Umbilical cord (tissue), 2 donors: ENCODE measurements around the gene AGO4. TPM values are rescaled to one million over a fixed set of nuclear protein-coding genes. Genes with fewer than 3 reads are reported as not detected.
"Not testable (repeated sequence)": the region's sequence is repeated elsewhere in the genome, so short reads cannot be mapped to it uniquely, and the experiment has no call there.

Experiments used
- DNase-seq: peaks from one replicate; pipeline ENCODE4 v3.0.0-alpha.2; 2015; ENCODE audit warnings: low spot score
- total RNA-seq: library from RNA; depleted of rRNA; stranded (reverse); fragments of >200 nt; gene quantifications from one replicate; pipeline ENCODE4 v1.2.3, GENCODE V29; 2014; ENCODE audit warnings: low replicate concordance; ENCODE audit not compliant: insufficient read depth

Gene AGO4
- total RNA-seq, 1 donor from 2014 or later, result 25.3 TPM

DNA sequence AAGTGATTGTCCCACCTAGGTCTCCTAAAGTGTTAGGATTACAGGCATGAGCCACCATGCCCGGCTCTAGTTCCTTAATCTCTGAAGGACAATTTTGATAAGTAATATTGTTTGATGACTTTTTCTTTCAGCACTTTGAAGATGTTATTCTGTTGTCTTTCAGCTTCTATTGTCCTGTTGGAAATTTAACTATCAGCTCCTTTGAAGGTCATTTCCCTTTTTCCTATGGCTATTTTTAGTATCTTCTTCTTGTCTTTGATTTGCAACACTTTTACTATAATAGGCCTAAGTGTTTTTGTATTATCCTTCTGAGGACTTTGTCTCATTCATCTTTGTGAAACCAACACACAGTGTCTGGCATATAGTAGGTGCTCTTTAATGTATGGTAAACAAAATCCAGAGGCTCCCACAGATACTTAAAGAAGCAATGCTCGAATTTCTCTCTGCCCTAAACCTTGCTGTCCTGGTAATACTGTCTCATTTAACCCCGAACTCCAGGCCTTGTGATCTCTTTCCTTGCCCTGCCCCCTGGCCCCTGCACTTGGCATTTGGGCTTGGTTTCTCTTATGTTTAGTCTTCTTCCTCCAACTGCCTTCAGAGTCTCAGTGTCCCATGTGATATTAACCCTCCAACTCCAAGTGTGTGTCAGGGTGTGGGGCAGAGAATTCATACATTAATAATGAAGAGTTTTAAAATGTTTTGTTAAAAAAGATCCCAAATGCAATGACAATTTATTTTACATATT lies 56.2 kb downstream of the AGO4 start:
- DNase-seq, result no peak

- no peak for DNase-seq
Measured at GRCh38 chr1:35864813-35865212, 57.0 kb downstream of the AGO4 start.

DNA sequence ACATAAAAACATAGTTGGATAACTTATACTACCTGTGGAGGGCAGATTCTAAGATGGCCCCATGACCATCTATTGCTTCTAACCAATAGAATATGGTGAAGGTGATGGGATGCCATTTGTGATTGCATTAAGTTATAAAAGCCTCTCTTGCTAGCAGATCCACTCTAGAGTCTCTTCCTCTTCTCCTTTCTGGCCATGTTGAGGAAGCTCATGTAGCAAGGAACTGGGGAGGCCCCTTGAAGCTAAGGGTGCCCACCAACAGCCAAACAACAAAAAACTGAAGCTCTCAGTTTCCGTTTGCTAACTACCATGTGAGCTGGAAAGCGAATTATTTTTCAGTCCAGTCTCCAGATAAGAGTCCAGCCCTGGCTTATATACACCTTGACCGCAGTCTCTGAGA lies 59.2 kb downstream of the AGO4 start:
- DNase-seq, result no peak

- DNase-seq, result not testable (repeated sequence)
Measured at GRCh38 chr1:35869245-35869950, 61.6 kb downstream of the AGO4 start.

DNA sequence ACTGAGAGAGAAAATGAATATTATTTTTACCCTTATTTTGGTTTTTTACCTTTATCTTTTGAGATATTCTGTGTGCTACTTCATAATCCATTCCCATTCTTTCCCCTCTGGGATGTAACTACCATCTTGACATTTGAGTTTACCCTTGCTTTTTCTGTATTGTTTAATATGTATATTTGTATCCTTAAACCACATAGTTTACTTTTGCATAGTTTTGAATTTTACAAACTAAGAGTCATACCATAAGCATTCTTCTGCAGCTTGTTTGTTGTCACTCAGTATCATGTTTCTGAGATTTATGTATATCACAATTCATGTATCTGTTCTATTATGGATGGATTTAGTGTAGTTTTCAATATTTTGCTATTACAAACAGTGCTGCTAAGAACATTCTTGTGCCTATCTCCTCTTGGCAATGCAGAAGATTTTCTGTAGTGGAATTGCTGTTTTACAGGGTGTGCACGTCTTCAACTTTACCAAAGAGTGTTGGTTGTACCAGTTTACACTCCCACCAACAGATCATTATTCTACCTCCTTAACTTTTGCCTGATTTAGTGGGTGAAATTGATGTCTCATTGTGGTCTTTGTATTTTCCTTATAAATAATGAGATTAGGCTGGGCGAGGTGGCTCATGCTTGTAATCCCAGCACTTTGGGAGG lies 63.0 kb downstream of the AGO4 start:
- DNase-seq, result no peak

GRCh38 chr1:35873243-35873750 lies 65.5 kb downstream of the AGO4 start:
- DNase-seq, result no peak

DNA sequence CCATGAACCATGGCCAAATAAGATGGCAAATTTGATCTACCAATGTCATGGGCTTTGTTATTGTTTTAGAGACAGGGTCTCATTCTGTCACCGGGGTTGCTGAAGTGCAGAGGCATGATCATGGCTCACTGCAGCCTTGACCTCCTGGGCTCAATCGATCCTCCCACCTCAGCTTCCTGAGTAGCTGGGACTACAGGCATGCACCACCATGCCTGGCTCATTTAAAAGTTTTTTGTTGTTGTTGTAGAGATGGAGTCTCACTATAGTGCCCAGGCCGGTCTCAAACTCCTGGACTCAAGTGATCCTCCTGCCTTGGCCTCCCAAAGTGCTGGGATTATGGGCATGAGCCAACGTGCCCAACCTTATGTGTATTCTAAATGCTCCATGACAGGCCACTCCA lies 66.3 kb downstream of the AGO4 start:
- DNase-seq, result not testable (repeated sequence)

DNA sequence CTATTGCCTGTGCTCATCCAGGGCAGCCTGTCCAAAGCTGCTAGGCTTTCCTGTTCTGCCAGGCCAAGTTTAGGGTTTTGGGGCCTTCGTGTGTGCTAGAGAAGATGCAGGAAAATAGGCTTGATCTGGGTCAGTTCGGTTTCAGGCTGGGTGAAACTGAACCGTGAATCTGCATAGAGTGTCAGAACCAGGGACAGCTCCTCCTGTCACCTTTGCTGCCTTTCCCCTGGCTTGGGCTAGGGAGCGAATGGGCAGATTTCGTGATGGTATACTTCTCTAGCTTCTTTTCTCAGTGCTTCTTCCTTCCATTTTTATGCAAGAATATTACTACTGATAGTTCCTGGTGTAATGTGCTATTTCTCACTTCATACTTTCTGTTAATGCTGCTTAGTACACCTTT lies 69.2 kb downstream of the AGO4 start:
- no peak for DNase-seq

- no peak for DNase-seq
Measured at GRCh38 chr1:35881850-35882273, 74.0 kb downstream of the AGO4 start.

DNA sequence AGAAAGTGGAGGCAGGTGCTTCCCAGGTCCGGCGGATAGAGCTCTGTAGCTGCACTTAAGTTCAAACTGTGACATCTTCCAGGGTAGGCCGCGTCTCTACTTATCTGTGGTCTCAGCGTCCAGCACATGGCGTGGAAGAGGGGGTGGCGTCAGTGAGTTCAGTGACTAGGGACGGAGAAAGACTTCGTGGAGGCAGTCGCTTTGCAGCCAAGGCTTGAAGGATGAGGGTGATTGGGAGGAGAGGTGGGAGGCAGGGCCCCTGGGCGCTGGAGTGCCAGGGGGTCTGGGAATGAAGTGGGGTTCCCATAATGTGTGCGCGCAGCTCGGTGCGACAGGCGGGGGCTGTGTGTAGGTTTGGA lies 74.7 kb downstream of the AGO4 start:
- DNase-seq, result no peak

- DNase-seq, result peak; percentile 94
Measured at GRCh38 chr1:35882945-35883634, 75.3 kb downstream of the AGO4 start, which contains the start of gene AGO1. AGO1 (plus strand) TSS chr1:35883209; CDS start chr1:35883422, 213 bp downstream.

- DNase-seq, result peak; percentile 66
Measured at GRCh38 chr1:35883635-35884101, 75.9 kb downstream of the AGO4 start.

- DNase-seq, result no peak
Measured at GRCh38 chr1:35884934-35885333, 77.1 kb downstream of the AGO4 start.

DNA sequence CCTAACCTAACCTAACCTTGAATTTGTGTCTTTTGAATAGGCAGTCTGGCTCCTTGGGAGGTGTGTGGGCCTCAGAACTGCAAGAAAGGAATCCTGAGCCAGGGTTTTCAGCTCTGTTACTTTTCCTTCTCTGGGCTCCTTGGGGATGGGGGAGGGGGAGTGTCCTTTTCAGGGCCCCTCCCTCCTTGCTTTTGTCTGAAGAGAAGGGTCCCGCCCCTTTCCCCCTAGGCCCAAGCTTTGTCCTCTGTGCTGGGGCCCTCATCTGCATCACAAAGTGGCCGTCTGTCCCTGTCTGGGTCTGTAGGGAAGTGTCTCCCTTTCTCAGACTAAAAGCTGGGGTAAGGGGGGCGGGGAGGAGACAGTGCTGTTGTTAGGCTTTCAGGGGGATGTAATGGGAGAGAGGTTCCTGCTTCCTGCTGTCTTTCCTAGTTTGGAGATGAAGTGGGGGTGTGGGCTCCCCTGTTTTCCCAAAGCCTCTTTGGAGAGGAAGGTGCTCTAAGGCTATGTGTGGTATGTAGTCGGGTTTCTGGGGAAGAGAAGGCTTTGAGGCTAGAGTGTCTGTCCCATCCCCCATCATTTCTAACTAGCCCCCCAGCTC lies 78.2 kb downstream of the AGO4 start:
- DNase-seq, result no peak

DNA sequence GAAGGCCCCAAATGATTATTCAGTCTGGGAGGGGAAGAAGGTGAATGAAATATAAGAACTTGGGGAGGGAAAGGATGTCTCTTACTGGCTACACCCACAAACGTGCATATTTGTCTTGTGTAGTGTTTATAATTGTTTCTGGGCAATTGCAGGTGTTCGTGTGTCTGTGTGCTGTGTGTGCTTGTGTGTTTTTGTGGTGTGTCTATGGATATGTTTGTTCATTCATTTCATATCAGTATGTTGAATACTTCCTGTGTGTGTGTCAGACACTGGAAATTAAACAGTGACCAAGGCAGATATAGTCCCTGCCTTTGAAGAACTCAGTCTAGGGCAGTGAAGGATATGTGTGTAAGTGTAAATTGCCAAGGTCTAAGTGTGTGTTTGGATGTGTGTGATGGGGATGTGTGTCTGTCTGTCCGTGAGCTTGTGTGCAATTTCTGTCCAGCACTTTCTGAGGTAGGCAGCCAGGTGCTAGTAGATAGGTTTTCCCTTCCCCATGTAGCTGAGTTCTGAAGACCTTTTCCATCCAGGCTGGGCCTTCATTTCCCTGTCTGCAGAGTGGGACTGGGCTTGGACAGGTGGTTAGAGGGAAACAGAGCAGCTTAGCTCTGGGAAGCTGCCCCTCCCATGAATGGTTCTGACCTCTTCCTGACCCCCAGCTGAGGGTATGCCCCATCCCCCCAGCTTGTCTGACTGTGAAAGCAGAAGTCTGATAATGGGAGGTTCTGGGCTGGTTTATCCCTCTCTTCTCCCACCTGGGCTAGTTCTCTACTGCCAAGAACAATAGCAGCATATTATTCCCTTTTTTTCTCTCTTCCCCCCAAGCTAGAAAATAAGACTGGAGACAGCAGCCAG lies 79.0 kb downstream of the AGO4 start:
- no peak for DNase-seq

DNA sequence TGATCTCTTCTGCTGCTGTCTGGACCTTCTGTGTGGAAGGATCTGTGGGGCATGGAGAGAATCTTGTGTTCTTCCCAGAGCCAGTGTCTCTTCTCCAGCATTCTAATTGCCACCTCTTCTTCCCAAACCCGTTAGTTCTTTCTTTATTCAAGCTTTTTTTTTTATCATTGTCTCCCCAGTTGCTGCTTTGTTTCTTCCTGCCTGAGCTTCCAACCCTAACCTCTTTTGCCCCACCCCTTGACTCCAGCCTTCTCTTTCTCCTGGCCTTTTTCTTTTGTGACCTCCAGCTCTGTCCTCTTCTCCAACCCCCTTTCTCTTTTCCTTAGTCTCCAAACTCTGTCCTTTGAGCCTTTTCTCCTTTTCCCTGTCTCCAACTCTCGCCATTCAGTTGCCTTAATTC lies 79.7 kb downstream of the AGO4 start:
- DNase-seq, result no peak

DNA sequence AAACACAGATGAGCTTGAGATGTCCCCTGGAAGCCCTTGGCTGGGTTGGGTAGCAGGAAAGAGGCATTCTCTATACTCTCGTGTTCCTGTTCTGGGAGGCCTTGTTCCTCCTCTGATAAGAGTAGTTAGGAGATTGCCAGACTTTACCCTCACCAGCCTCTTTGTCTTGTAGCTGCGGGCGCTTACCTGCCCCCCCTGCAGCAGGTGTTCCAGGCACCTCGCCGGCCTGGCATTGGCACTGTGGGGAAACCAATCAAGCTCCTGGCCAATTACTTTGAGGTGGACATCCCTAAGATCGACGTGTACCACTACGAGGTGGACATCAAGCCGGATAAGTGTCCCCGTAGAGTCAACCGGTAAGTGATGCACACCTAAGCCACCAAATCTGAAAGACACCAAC lies 80.4 kb downstream of the AGO4 start:
- no peak for DNase-seq

- DNase-seq, result not testable (repeated sequence)
Measured at GRCh38 chr1:35888981-35889380, 81.2 kb downstream of the AGO4 start.

- no peak for DNase-seq
Measured at GRCh38 chr1:35893051-35893879, 85.4 kb downstream of the AGO4 start.
